OCI-LY3 (cell line): ENCODE data around the gene CACNA1C.
"Not testable (repeated sequence)": the region's sequence is repeated elsewhere in the genome, so short reads cannot be mapped to it uniquely, and the experiment has no call there.

Experiments used
- H2AFZ ChIP-seq: fragments of 200-600, 300-600 bp; shearing (Covaris generic); 2 replicates; pipeline ENCODE4 v1.6.0; 2014; ENCODE audit warnings: antibody characterized with exemption, low read depth, low read length
- H3K27ac ChIP-seq: fragments of 200-600, 300-600 bp; sonication (generic); 2 replicates; pipeline ENCODE4 v1.5.1; 2014; ENCODE audit warnings: mild to moderate bottlenecking, low read length, moderate library complexity, mixed read lengths
- H3K27me3 ChIP-seq: fragments of 200-600, 300-600 bp; sonication (generic); 2 replicates; pipeline ENCODE4 v1.6.1; 2014; ENCODE audit warnings: low read depth, low read length, mixed read lengths
- H3K36me3 ChIP-seq: fragments of 200-600, 300-600 bp; sonication (generic); replicated peaks from 2 replicates; pipeline ENCODE3; 2014; ENCODE audit warnings: low read depth, low read length, mixed read lengths
- H3K4me1 ChIP-seq: fragments of 300-600, 200-600 bp; sonication (generic); 2 replicates; pipeline ENCODE4 v1.6.1; 2014; ENCODE audit warnings: low read length, mixed read lengths
- H3K4me2 ChIP-seq: fragments of 200-600, 300-600 bp; sonication (generic); 2 replicates; pipeline ENCODE4 v1.6.1; 2014; ENCODE audit warnings: low read length, mixed read lengths
- H3K4me3 ChIP-seq: fragments of 300-600, 200-600 bp; sonication (generic); 2 replicates; pipeline ENCODE4 v1.5.1; 2014; ENCODE audit warnings: antibody characterized with exemption, mild to moderate bottlenecking, low read length, moderate library complexity
- H3K79me2 ChIP-seq: fragments of 300-600, 200-600 bp; shearing (Covaris generic); 2 replicates; pipeline ENCODE4 v1.6.1; 2014; ENCODE audit warnings: mild to moderate bottlenecking, low read length, mixed read lengths
- H3K9ac ChIP-seq: fragments of 300-600, 200-600 bp; shearing (Covaris generic); 2 replicates; pipeline ENCODE4 v1.6.0; 2014; ENCODE audit warnings: mild to moderate bottlenecking, low read length, moderate library complexity
- H3K9me3 ChIP-seq: fragments of 200-600, 300-600 bp; shearing (Covaris generic); 2 replicates; pipeline ENCODE4 v1.6.1; 2014; ENCODE audit warnings: low read length, mixed read lengths; ENCODE audit not compliant: insufficient read depth
- H4K20me1 ChIP-seq: fragments of 200-600, 300-600 bp; sonication (generic); 2 replicates; pipeline ENCODE4 v1.6.1; 2016; ENCODE audit warnings: low read length, mixed read lengths; ENCODE audit not compliant: insufficient read depth
- CTCF ChIP-seq: fragments of 200-600, 300-600 bp; sonication (generic); IDR thresholded peaks from 2 replicates; pipeline ENCODE4 v1.5.1; 2014; ENCODE audit warnings: antibody characterized with exemption, low read length, low read depth
- EZH2phosphoT487 ChIP-seq: fragments of 200-600 bp; shearing (Covaris generic); IDR thresholded peaks from 2 replicates; pipeline ENCODE4 v1.6.1; 2018; ENCODE audit warnings: antibody characterized with exemption, mixed run types, low read depth

CACNA1C gene

GRCh38 chr12:2126676-2127406 lies 74.1 kb downstream of the CACNA1C start:
- Histone ChIP-seq H3K4me2 (no peak overlapping the region), H4K20me1 (no peaks in the 10 kb centered on the region), H2AFZ (no peak overlapping the region), H3K79me2 (no peaks in the 10 kb centered on the region), H3K27ac (no peak overlapping the region), H3K27me3 (peaks cover 13% of the 10 kb centered on the region), H3K9ac (no peak overlapping the region), H3K4me1 (no peaks in the 10 kb centered on the region; the same call in 1 of the 2 replicates), H3K36me3 (no peaks in the 10 kb centered on the region), H3K4me3 (no peak overlapping the region), H3K9me3 (no peaks in the 10 kb centered on the region)
- TF ChIP-seq CTCF (no peak), EZH2phosphoT487 (no peak)

- no peak overlapping the region for H3K27ac ChIP-seq
- no peaks in the 10 kb centered on the region for H3K79me2 ChIP-seq
- no peak overlapping the region for H3K9ac ChIP-seq
- H3K4me2 ChIP-seq: no peak overlapping the region
- no peak for TF ChIP-seq EZH2phosphoT487
- TF ChIP-seq CTCF: no peak
- peaks cover 13% of the 10 kb centered on the region for H3K27me3 ChIP-seq
- H2AFZ ChIP-seq: no peak overlapping the region
- H3K36me3 ChIP-seq: no peaks in the 10 kb centered on the region
- no peaks in the 10 kb centered on the region for H3K9me3 ChIP-seq
- H3K4me1 ChIP-seq: no peaks in the 10 kb centered on the region; the same call in 1 of the 2 replicates
- H3K4me3 ChIP-seq: no peak overlapping the region
- H4K20me1 ChIP-seq: no peaks in the 10 kb centered on the region
Measured at GRCh38 chr12:2129076-2129475, 76.3 kb downstream of the CACNA1C start.

- not testable (repeated sequence) for H2AFZ ChIP-seq, H4K20me1 ChIP-seq, H3K79me2 ChIP-seq, H3K4me1 ChIP-seq, H3K27ac ChIP-seq, H3K36me3 ChIP-seq, H3K4me3 ChIP-seq, H3K9ac ChIP-seq, H3K4me2 ChIP-seq, H3K27me3 ChIP-seq, H3K9me3 ChIP-seq
Measured at GRCh38 chr12:2135661-2136418, 83.1 kb downstream of the CACNA1C start.

- H3K4me2 ChIP-seq: no peak overlapping the region
- H3K9ac ChIP-seq: no peak overlapping the region
- H3K4me1 ChIP-seq: no peaks in the 10 kb centered on the region
- no peak overlapping the region for H3K4me3 ChIP-seq
- H3K27me3 ChIP-seq: no peaks in the 10 kb centered on the region
- H2AFZ ChIP-seq: no peak overlapping the region
- H3K27ac ChIP-seq: no peak overlapping the region
- no peak for TF ChIP-seq CTCF
- no peak for TF ChIP-seq EZH2phosphoT487
- H3K79me2 ChIP-seq: no peaks in the 10 kb centered on the region
- H4K20me1 ChIP-seq: no peaks in the 10 kb centered on the region
- H3K36me3 ChIP-seq: no peaks in the 10 kb centered on the region
- H3K9me3 ChIP-seq: no peaks in the 10 kb centered on the region
Measured at GRCh38 chr12:2136901-2137300, 84.1 kb downstream of the CACNA1C start.
